ENCODE results near the gene STUM.

STUM gene

DNA sequence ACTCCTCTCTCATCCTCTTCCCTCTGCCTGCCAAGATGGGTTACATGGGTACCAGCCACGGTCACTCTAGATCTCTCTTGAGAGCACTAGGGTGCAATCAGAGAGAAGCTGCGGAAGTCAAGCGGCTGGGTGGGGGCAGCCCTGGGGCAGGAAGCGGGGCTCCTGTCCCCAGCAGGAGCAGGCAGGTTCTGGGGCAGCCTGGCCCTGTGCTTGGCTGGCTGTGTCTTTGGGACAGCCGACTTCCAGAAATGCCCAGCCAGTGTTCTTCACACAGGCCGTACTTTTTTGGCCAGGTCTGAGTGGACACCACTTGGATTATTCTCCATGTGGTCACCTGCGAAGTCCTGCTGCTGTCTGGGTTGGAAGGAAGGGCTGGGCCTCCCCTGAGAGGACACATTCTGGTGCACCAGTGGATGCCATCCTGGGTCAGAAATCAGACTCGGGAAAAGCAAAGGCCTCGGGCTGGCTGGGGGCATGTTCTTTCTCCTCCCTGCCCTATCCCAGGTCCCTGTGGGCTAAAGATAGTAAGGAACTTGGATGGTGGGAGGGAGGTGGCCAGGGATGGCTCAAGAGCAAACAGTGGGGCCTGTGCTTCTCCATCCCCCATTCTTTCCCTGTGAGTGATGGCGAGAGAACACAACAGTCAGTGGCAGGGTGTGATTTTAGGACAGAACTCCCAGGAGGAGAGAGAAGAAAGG lies 96.9 kb downstream of the STUM start:
- H3K27ac ChIP-seq (ENCODE audit: low read length), result no peak overlapping the region
- H3K4me1 ChIP-seq (ENCODE audit: low read length), result peaks cover 24% of the 10 kb centered on the region
- H3K36me3 ChIP-seq (replicated peaks; ENCODE audit: low read depth, low read length), result peaks cover 3% of the 10 kb centered on the region
- H3K4me2 ChIP-seq (ENCODE audit: low read length), result no peak overlapping the region
- H3K9me3 ChIP-seq (ENCODE audit: insufficient read depth, low read length), result no peaks in the 10 kb centered on the region
- no peaks in the 10 kb centered on the region; the same call in 1 of the 2 replicates for H3K27me3 ChIP-seq (ENCODE audit: low read depth, low read length)
- no peaks in the 10 kb centered on the region for H3K79me2 ChIP-seq (ENCODE audit: low read length)
- H2AFZ ChIP-seq (ENCODE audit: low read depth, low read length), result no peak overlapping the region
- H4K20me1 ChIP-seq (ENCODE audit: insufficient read depth, low read length), result 0 out of 2 replicates have a peak, but pooled peaks cover 6% of the 10 kb centered on the region
- H3K4me3 ChIP-seq (ENCODE audit: low read length), result no peak overlapping the region
- no peak overlapping the region for H3K9ac ChIP-seq (ENCODE audit: low read length)
- TF ChIP-seq, protein P1, sequence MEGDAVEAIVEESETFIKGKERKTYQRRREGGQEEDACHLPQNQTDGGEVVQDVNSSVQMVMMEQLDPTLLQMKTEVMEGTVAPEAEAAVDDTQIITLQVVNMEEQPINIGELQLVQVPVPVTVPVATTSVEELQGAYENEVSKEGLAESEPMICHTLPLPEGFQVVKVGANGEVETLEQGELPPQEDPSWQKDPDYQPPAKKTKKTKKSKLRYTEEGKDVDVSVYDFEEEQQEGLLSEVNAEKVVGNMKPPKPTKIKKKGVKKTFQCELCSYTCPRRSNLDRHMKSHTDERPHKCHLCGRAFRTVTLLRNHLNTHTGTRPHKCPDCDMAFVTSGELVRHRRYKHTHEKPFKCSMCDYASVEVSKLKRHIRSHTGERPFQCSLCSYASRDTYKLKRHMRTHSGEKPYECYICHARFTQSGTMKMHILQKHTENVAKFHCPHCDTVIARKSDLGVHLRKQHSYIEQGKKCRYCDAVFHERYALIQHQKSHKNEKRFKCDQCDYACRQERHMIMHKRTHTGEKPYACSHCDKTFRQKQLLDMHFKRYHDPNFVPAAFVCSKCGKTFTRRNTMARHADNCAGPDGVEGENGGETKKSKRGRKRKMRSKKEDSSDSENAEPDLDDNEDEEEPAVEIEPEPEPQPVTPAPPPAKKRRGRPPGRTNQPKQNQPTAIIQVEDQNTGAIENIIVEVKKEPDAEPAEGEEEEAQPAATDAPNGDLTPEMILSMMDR (IDR thresholded peaks at IDR 0.05; ENCODE audit: low read depth, low read length), result no peak
- TF ChIP-seq EZH2phosphoT487 (IDR thresholded peaks at IDR 0.05; ENCODE audit: low read depth), result no peak

DNA sequence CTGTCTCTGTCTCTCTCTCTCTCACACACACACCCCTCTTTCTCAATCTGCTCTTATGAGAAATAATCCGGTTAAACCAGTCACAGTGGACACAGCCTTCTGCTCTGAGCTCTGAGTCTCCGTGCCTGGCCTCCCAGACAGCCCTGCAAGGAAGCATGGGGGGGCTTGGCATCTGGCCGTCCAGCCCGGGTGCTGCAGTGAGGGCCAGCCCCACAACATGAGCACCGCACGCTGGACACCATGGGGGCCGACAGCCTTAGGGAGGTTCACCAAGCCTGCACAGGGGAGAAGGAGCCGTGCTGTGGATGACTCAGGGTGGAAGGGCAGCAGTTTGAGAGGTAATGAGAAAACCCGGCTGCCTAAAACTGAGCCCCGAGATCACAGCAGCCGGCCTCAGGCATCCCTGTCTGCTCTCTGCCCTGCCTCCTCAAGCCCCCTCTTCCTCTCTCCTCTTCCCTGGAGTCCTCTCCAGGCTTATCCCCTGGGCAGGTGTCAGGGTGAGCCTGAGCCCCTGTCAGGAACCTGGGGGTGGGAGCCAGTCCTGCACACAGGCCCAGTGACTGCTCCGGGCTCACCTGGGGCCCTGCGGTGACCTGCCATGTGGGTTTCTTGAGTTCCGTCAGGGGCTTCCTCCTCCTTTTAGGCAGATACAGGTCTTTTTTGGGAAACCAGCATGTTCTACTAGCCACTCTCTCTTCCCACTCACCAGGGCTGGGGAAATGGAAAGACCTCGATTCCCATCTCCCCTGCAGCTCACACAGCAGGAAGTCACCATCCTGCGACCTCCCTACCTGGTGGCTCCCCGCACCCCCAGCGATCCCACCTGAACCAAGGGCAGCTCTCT lies 97.7 kb downstream of the STUM start:
- TF ChIP-seq EZH2phosphoT487 (IDR thresholded peaks at IDR 0.05; ENCODE audit: low read depth), result no peak
- TF ChIP-seq, protein P1 (IDR thresholded peaks at IDR 0.05; ENCODE audit: low read depth, low read length), result no peak
- 0 out of 2 replicates have a peak, but pooled peaks cover 6% of the 10 kb centered on the region for H4K20me1 ChIP-seq (ENCODE audit: insufficient read depth, low read length)
- H3K4me1 ChIP-seq (ENCODE audit: low read length), result peaks cover 16% of the 10 kb centered on the region
- no peaks in the 10 kb centered on the region for H3K9me3 ChIP-seq (ENCODE audit: insufficient read depth, low read length)
- peaks cover 3% of the 10 kb centered on the region for H3K36me3 ChIP-seq (replicated peaks; ENCODE audit: low read depth, low read length)
- H3K27ac ChIP-seq (ENCODE audit: low read length), result no peak overlapping the region
- no peak overlapping the region for H3K9ac ChIP-seq (ENCODE audit: low read length)
- no peak overlapping the region for H3K4me3 ChIP-seq (ENCODE audit: low read length)
- H3K79me2 ChIP-seq (ENCODE audit: low read length), result no peaks in the 10 kb centered on the region
- H3K4me2 ChIP-seq (ENCODE audit: low read length), result no peak overlapping the region
- H2AFZ ChIP-seq (ENCODE audit: low read depth, low read length), result no peak overlapping the region
- H3K27me3 ChIP-seq (ENCODE audit: low read depth, low read length), result no peaks in the 10 kb centered on the region; the same call in 1 of the 2 replicates

- Histone ChIP-seq H3K9me3 (ENCODE audit: insufficient read depth, low read length) (no peaks in the 10 kb centered on the region), H3K9ac (ENCODE audit: low read length) (no peak overlapping the region), H4K20me1 (ENCODE audit: insufficient read depth, low read length) (0 out of 2 replicates have a peak, but pooled peaks cover 6% of the 10 kb centered on the region), H3K79me2 (ENCODE audit: low read length) (no peaks in the 10 kb centered on the region), H2AFZ (ENCODE audit: low read depth, low read length) (no peak overlapping the region), H3K27me3 (ENCODE audit: low read depth, low read length) (no peaks in the 10 kb centered on the region), H3K36me3 (replicated peaks; ENCODE audit: low read depth, low read length) (no peaks in the 10 kb centered on the region), H3K4me3 (ENCODE audit: low read length) (no peak overlapping the region), H3K4me1 (ENCODE audit: low read length) (peaks cover 16% of the 10 kb centered on the region), H3K27ac (ENCODE audit: low read length) (no peak overlapping the region), H3K4me2 (ENCODE audit: low read length) (no peak overlapping the region)
- TF ChIP-seq, protein P1 (IDR thresholded peaks at IDR 0.05; ENCODE audit: low read depth, low read length), result no peak
- no peak for TF ChIP-seq EZH2phosphoT487 (IDR thresholded peaks at IDR 0.05; ENCODE audit: low read depth)
Observed at GRCh38 chr1:226646870-226647449, 98.4 kb downstream of the STUM start.

DNA sequence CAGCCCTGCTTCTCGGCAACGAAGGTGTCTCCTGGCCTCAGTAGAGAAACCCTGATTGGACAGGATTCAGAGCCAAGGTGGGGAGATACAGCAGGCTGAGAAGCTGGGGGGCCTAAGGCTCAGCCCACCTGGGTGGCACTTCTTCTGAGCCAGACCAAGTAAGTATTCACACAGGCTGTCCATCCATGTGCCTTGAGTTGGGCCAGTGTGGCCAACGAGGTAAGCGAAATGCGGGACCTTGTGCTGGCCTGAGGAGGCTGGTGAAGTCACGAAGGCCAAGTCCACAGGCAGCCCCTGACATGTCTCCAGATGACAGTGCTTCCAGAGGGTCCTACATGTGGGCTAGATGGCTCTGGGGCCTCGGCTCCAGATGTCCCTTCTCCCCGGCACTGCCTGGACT lies 99.2 kb downstream of the STUM start:
- Histone ChIP-seq H4K20me1 (ENCODE audit: insufficient read depth, low read length) (peaks cover 6% of the 10 kb centered on the region; the same call in 1 of the 2 replicates), H3K27me3 (ENCODE audit: low read depth, low read length) (no peaks in the 10 kb centered on the region), H3K9ac (ENCODE audit: low read length) (no peak overlapping the region), H3K79me2 (ENCODE audit: low read length) (no peaks in the 10 kb centered on the region), H3K36me3 (replicated peaks; ENCODE audit: low read depth, low read length) (no peaks in the 10 kb centered on the region), H3K4me3 (ENCODE audit: low read length) (no peak overlapping the region), H3K27ac (ENCODE audit: low read length) (no peak overlapping the region), H3K4me2 (ENCODE audit: low read length) (no peak overlapping the region), H3K9me3 (ENCODE audit: insufficient read depth, low read length) (no peaks in the 10 kb centered on the region), H3K4me1 (ENCODE audit: low read length) (peaks cover 16% of the 10 kb centered on the region), H2AFZ (ENCODE audit: low read depth, low read length) (no peak overlapping the region)
- TF ChIP-seq, protein P1 (IDR thresholded peaks at IDR 0.05; ENCODE audit: low read depth, low read length), result no peak
- TF ChIP-seq EZH2phosphoT487 (IDR thresholded peaks at IDR 0.05; ENCODE audit: low read depth), result no peak

All from OCI-LY3 (cell line).